Lower lobe of right lung (tissue), 2 donors: Measurements from ENCODE around the gene MEGF11. TPM values are rescaled to one million over a fixed set of nuclear protein-coding genes. Genes with fewer than 3 reads are reported as not detected.

ENCODE experiments used
- ATAC-seq, 2 donors: fragments of 200-7000 bp; cut with Tn5 transposase; one replicate each; pipeline ENCODE4 v1.9.1; 2020 to 2022; ENCODE audit warnings: mild to moderate bottlenecking in 2 of 2, moderate library complexity in 2 of 2
- DNase-seq: peaks from one replicate; pipeline ENCODE4 v3.0.0-alpha.2; 2020
- H3K27ac ChIP-seq: fragments of 200-600 bp; one replicate; pipeline ENCODE4 v1.8.0; 2022
- H3K27me3 ChIP-seq: fragments of 200-600 bp; one replicate; pipeline ENCODE4 v1.8.0; 2022; ENCODE audit warnings: low read depth
- H3K36me3 ChIP-seq: fragments of 200-600 bp; one replicate; pipeline ENCODE4 v1.8.0; 2022; ENCODE audit warnings: mild to moderate bottlenecking
- H3K4me1 ChIP-seq: fragments of 200-600 bp; one replicate; pipeline ENCODE4 v1.8.0; 2022
- H3K4me3 ChIP-seq: fragments of 200-600 bp; one replicate; pipeline ENCODE4 v1.8.0; 2022; ENCODE audit warnings: mild to moderate bottlenecking
- H3K9me3 ChIP-seq: fragments of 200-600 bp; one replicate; pipeline ENCODE4 v1.8.0; 2022
- CTCF ChIP-seq: fragments of 200-600 bp; IDR thresholded peaks from one replicate; pipeline ENCODE4 v1.8.0; 2022; ENCODE audit warnings: antibody characterized with exemption, mild to moderate bottlenecking
- intact Hi-C: fragments of 100-400 bp; cut with DNase I; formaldehyde crosslinking; loops from one replicate; pipeline ENCODE4 v1.11.0; 2022
- total RNA-seq: library from RNA; stranded (reverse); fragmentation: NEBNext Ultra II Directional; extraction: Animal tissue kit (Norgen Biotek cat#: 25700); gene quantifications from one replicate; pipeline ENCODE4 v1.2.1, GENCODE V29; 2021
- donor health status: DM: no; HTN: yes; CAD: no; lungs with severe emphysema.

MEGF11 gene
- total RNA-seq, 1 donor from 2014 or later, result not detected

GRCh38 chr15:66038387-66039116 is 215.0 kb downstream of the MEGF11 start:
- intact Hi-C loops, result no loop called here
- no peaks in the 10 kb centered on the region for H3K4me1 ChIP-seq
- H3K9me3 ChIP-seq, result no peaks in the 10 kb centered on the region
- no peaks in the 10 kb centered on the region for H3K36me3 ChIP-seq
- DNase-seq, result no peak
- no peak for ATAC-seq
- peaks cover 28% of the 10 kb centered on the region for H3K27me3 ChIP-seq
- no peak overlapping the region for H3K4me3 ChIP-seq
- H3K27ac ChIP-seq, result no peak overlapping the region
- TF ChIP-seq CTCF, result no peak

GRCh38 chr15:66036859-66037258 is 216.7 kb downstream of the MEGF11 start:
- Histone ChIP-seq H3K36me3 (no peaks in the 10 kb centered on the region), H3K27ac (no peak overlapping the region), H3K4me1 (no peaks in the 10 kb centered on the region), H3K9me3 (no peaks in the 10 kb centered on the region), H3K27me3 (peaks cover 28% of the 10 kb centered on the region), H3K4me3 (no peak overlapping the region)
- intact Hi-C loops, result no loop called here
- TF ChIP-seq CTCF, result no peak
- no peak for DNase-seq
- no peak for ATAC-seq

GRCh38 chr15:66035901-66036300 is 217.6 kb downstream of the MEGF11 start:
- intact Hi-C loops, result no loop called here
- Histone ChIP-seq H3K36me3 (no peaks in the 10 kb centered on the region), H3K27ac (no peak overlapping the region), H3K27me3 (peaks cover 28% of the 10 kb centered on the region), H3K4me1 (no peaks in the 10 kb centered on the region), H3K4me3 (no peak overlapping the region), H3K9me3 (no peaks in the 10 kb centered on the region)
- no peak for ATAC-seq
- DNase-seq, result no peak
- no peak for TF ChIP-seq CTCF

- H3K9me3 ChIP-seq, result no peaks in the 10 kb centered on the region
- no peaks in the 10 kb centered on the region for H3K36me3 ChIP-seq
- DNase-seq (no peak), ATAC-seq (no peak)
- H3K4me3 ChIP-seq, result no peak overlapping the region
- H3K27me3 ChIP-seq, result peaks cover 18% of the 10 kb centered on the region
- intact Hi-C loops, result no loop called here
- no peak for TF ChIP-seq CTCF
- no peak overlapping the region for H3K27ac ChIP-seq
- no peaks in the 10 kb centered on the region for H3K4me1 ChIP-seq
Observed at GRCh38 chr15:66033143-66033542, 220.4 kb downstream of the MEGF11 start.

GRCh38 chr15:66032006-66032405 is 221.5 kb downstream of the MEGF11 start:
- H3K27ac ChIP-seq, result no peak overlapping the region
- H3K4me1 ChIP-seq, result no peaks in the 10 kb centered on the region
- no peak overlapping the region for H3K4me3 ChIP-seq
- H3K9me3 ChIP-seq, result no peaks in the 10 kb centered on the region
- peaks cover 11% of the 10 kb centered on the region for H3K27me3 ChIP-seq
- H3K36me3 ChIP-seq, result no peaks in the 10 kb centered on the region
- DNase-seq (no peak), ATAC-seq (no peak)
- no peak for TF ChIP-seq CTCF
- intact Hi-C loops, result no loop called here
